Lower leg skin (tissue), 4 donors: ENCODE data around the gene EXOC6B. TPM values are rescaled to one million over a fixed set of nuclear protein-coding genes. Genes with fewer than 3 reads are reported as not detected.

Experiments
- DNase-seq, 2 donors: peaks; one replicate each; pipeline ENCODE4 v3.0.0-alpha.2; 2019; ENCODE audit warnings: low spot score in 2 of 2
- H3K4me3 ChIP-seq: fragments of 200-600 bp; sonication (generic); 2 replicates; pipeline ENCODE4 v1.5.1; 2017; ENCODE audit warnings: mild to moderate bottlenecking, low read depth; ENCODE audit not compliant: poor library complexity, severe bottlenecking
- CTCF ChIP-seq, 3 donors: fragments of 450-650 bp; IDR thresholded peaks; one replicate each; pipeline ENCODE4 v1.5.1; 2016; ENCODE audit warnings: antibody characterized with exemption in 3 of 3, mild to moderate bottlenecking in 3 of 3, moderate library complexity in 2 of 3
- POLR2A ChIP-seq, 2 donors: fragments of 450-650 bp; IDR thresholded peaks; one replicate each; pipeline ENCODE4 v1.6.1; 2016 to 2017; ENCODE audit warnings: antibody characterized with exemption in 2 of 2, mild to moderate bottlenecking in 1 of 2, moderate library complexity in 1 of 2
- WGBS, 2 donors: methylation state at CpG; one replicate each; pipeline ENCODE4 v1.1.5; 2018; 5-methylcytosine and 5-hydroxymethylcytosine counted together
- intact Hi-C: fragments of 100-400 bp; cut with DNase I; formaldehyde crosslinking; loops from one replicate; pipeline ENCODE4 v1.15.0; 2023; ENCODE audit warnings: low total_unique reads
- total RNA-seq, 4 donors: library from RNA; depleted of rRNA; stranded (reverse); fragments of >200 nt; gene quantifications; one replicate each; pipeline ENCODE4 v1.1.0, GENCODE V29; 2016

The EXOC6B gene
- total RNA-seq, 4 donors from 2014 or later = 85.8 to 164 (median 103) TPM

GRCh38 chr2:72183466-72183865 is 642.4 kb downstream of the EXOC6B start:
- H3K4me3 ChIP-seq = no peak overlapping the region
- TF ChIP-seq POLR2A (IDR thresholded peaks at IDR 0.05) (no peak), CTCF (IDR thresholded peaks at IDR 0.05) (no peak)
- WGBS, 2 donors = 91 to 96% methylated on average over 2 of the region's 2 CpGs
- intact Hi-C loops = no loop called here
- DNase-seq = no peak

GRCh38 chr2:72183016-72183415 is 642.8 kb downstream of the EXOC6B start:
- DNase-seq = no peak
- intact Hi-C loops = no loop called here
- TF ChIP-seq POLR2A (IDR thresholded peaks at IDR 0.05) = no peak
- TF ChIP-seq CTCF (IDR thresholded peaks at IDR 0.05) = no peak
- H3K4me3 ChIP-seq = no peak overlapping the region

GRCh38 chr2:72182547-72182946 is 643.3 kb downstream of the EXOC6B start:
- no peak for DNase-seq
- TF ChIP-seq POLR2A (IDR thresholded peaks at IDR 0.05) (no peak), CTCF (IDR thresholded peaks at IDR 0.05) (no peak)
- intact Hi-C loops = no loop called here
- 70 to 73% methylated on average over 4 of the region's 4 CpGs for whole genome bisulfite sequencing, 2 donors
- no peak overlapping the region for H3K4me3 ChIP-seq

- 92 to 94% methylated on average over 2 of the region's 2 CpGs for WGBS, 2 donors
- TF ChIP-seq CTCF (IDR thresholded peaks at IDR 0.05) = no peak
- TF ChIP-seq POLR2A (IDR thresholded peaks at IDR 0.05) = no peak
- no peak overlapping the region for H3K4me3 ChIP-seq
- DNase-seq = no peak
- intact Hi-C loops = no loop called here
Measured at GRCh38 chr2:72181616-72182015, 644.2 kb downstream of the EXOC6B start.

- WGBS, 2 donors = 100% methylated on average over 1 of the region's 1 CpG
- intact Hi-C loops = no loop called here
Measured at GRCh38 chr2:72180351-72180750, 645.5 kb downstream of the EXOC6B start.

More at GRCh38 chr2:72180351-72180750, 645.5 kb downstream of the EXOC6B start:
- DNase-seq = no peak
- TF ChIP-seq POLR2A (IDR thresholded peaks at IDR 0.05) (no peak), CTCF (IDR thresholded peaks at IDR 0.05) (no peak)
- H3K4me3 ChIP-seq = no peak overlapping the region
